ENCODE data around the gene HOXB3.

DNA sequence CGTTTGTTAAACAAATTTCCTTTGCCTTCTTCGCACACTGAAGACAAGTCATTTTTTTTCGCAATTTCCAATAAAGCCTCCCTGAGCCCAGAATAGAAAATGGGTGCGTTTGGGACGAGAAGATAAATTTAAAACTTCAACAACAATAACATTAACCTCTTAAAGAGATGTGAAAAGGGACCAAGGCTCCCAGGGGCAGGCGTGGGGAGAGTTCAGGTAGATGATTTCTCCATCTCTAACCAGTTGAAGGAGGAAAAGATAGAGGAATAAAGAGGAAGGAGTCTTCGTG, 10.6 kb downstream of the HOXB3 start:
- TF ChIP-seq, protein P1, sequence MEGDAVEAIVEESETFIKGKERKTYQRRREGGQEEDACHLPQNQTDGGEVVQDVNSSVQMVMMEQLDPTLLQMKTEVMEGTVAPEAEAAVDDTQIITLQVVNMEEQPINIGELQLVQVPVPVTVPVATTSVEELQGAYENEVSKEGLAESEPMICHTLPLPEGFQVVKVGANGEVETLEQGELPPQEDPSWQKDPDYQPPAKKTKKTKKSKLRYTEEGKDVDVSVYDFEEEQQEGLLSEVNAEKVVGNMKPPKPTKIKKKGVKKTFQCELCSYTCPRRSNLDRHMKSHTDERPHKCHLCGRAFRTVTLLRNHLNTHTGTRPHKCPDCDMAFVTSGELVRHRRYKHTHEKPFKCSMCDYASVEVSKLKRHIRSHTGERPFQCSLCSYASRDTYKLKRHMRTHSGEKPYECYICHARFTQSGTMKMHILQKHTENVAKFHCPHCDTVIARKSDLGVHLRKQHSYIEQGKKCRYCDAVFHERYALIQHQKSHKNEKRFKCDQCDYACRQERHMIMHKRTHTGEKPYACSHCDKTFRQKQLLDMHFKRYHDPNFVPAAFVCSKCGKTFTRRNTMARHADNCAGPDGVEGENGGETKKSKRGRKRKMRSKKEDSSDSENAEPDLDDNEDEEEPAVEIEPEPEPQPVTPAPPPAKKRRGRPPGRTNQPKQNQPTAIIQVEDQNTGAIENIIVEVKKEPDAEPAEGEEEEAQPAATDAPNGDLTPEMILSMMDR (IDR thresholded peaks at IDR 0.05; ENCODE audit: insufficient read depth, low read depth, low read length), result no peak
- no peak for TF ChIP-seq EZH2 (IDR thresholded peaks at IDR 0.05; ENCODE audit: insufficient read depth, low read length)

All from astrocyte (in vitro differentiated cells and primary cell).